A673 (cell line): ENCODE results near the gene FXN. TPM values are rescaled to one million over a fixed set of nuclear protein-coding genes. Genes with fewer than 3 reads are reported as not detected.

ENCODE experiments used
- BruUV-seq: library from RNA; stranded (reverse); fragments of 400-500 nt; replicated peaks from 2 replicates; lab custom pipeline; 2021; lab: Mats Ljungman, UMichigan
- CTCF ChIA-PET: fragments of 300-600 bp; sonication (Branson Sonifier 250); formaldehyde crosslinking; loops from one replicate; lab custom pipeline; 2022; ENCODE audit warnings: antibody characterized with exemption; lab: Charles Lee
- POLR2A ChIA-PET: fragments of 300-600 bp; sonication (Branson Sonifier 250); formaldehyde crosslinking; loops from one replicate; lab custom pipeline; 2022; ENCODE audit warnings: antibody characterized with exemption; ENCODE audit not compliant: low non-redundant PET; lab: Charles Lee
- DNase-seq: peaks from one replicate; pipeline ENCODE4 v3.0.0-alpha.2; 2015; ENCODE audit warnings: low spot score
- H3K27ac ChIP-seq: fragments of 200-600 bp; sonication (generic); 2 replicates; pipeline ENCODE4 v1.5.1; 2016; ENCODE audit warnings: mixed run types, low read depth, mild to moderate bottlenecking, mixed read lengths, antibody characterized with exemption, low read length; ENCODE audit not compliant: poor library complexity, severe bottlenecking
- H3K27me3 ChIP-seq: fragments of 200-600 bp; sonication (generic); replicated peaks from 2 replicates; pipeline ENCODE4 v1.6.1; 2017; ENCODE audit warnings: mixed run types, low read depth, mild to moderate bottlenecking, mixed read lengths, antibody characterized with exemption, low read length; ENCODE audit not compliant: insufficient read depth, poor library complexity
- H3K36me3 ChIP-seq: fragments of 200-600 bp; sonication (generic); 2 replicates; pipeline ENCODE4 v1.6.1; 2016; ENCODE audit warnings: mixed run types, mild to moderate bottlenecking, mixed read lengths, antibody characterized with exemption, low read length; ENCODE audit not compliant: insufficient read depth, poor library complexity, severe bottlenecking
- H3K4me1 ChIP-seq: fragments of 200-600 bp; sonication (generic); 2 replicates; pipeline ENCODE4 v1.6.1; 2017; ENCODE audit warnings: mixed run types, mild to moderate bottlenecking, mixed read lengths, antibody characterized with exemption, low read length; ENCODE audit not compliant: insufficient read depth, poor library complexity, severe bottlenecking
- H3K4me3 ChIP-seq: fragments of 200-600 bp; sonication (generic); 2 replicates; pipeline ENCODE4 v1.5.1; 2016; ENCODE audit warnings: low read depth, mixed run types, mild to moderate bottlenecking, mixed read lengths, low read length; ENCODE audit not compliant: poor library complexity, severe bottlenecking
- H3K9me3 ChIP-seq: fragments of 200-600 bp; sonication (generic); 2 replicates; pipeline ENCODE4 v1.6.1; 2016; ENCODE audit warnings: mixed run types, low read depth, mild to moderate bottlenecking, mixed read lengths, antibody characterized with exemption, low read length; ENCODE audit not compliant: poor library complexity, severe bottlenecking
- EZH2 ChIP-seq: fragments of 200-600 bp; sonication (generic); IDR thresholded peaks from 2 replicates; pipeline ENCODE4 v1.6.1; 2017; ENCODE audit warnings: borderline replicate concordance, low read depth, mild to moderate bottlenecking, mixed read lengths, antibody characterized with exemption, low read length; ENCODE audit not compliant: poor library complexity, severe bottlenecking
- intact Hi-C: fragments of 100-400 bp; cut with micrococcal nuclease; formaldehyde crosslinking; loops from one replicate; pipeline ENCODE4 v1.10.0; 2022; ENCODE audit not compliant: unreplicated experiment
- total RNA-seq: library from RNA; stranded (reverse); gene quantifications from 2 replicates; pipeline ENCODE4 v1.2.3, GENCODE V29; 2021
- TF ChIP-seq, protein P1 (sequence below): fragments of 300-800, 200-600 bp; sonication (generic); conservative IDR thresholded peaks from 2 replicates; pipeline ENCODE4 v1.5.1; 2017; ENCODE audit warnings: low read depth, mild to moderate bottlenecking, antibody characterized with exemption, low read length, moderate library complexity, mixed read lengths

FXN gene
- total RNA-seq, 1 experiment from 2014 or later, result 20.8 TPM

DNA sequence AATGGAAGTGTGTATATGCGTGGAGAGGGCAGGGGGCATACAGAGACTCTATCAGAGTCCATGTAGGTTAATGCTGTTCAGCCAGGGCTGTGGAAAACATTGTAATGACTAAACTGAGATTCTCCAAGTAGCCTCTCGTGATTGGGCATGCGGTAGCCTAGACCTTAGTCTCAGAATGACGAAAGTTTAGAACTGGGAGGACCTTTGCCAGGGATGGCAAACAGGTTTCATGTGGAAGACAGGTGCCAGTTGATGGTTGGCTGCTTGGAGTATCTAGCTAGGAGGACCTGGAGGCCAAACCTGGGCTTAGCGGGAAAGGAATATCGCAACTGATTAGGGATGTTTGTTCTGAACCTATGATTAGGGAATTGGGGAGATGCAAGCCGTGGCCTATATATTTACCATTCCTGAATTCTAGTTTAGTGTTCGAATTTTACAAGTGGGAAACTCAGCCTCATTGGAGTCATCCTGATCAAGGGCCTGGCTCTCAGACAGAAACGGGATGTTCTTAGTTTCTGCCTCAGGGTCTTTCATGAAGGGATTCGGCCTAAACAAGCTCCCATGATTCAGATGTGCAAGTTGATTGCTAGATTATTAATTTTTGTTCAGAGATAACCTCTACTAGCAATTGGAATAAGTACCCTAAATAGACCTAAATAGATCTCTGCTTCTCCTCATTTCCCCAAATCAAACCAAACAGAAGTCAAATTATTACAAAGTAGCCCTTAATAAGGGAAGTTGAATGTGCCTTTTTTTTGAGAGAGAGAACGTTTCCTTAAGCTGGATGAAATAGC, 111.7 kb downstream of the FXN start:
- intact Hi-C loops, result no loop called here
- H3K4me3 ChIP-seq, result no peak overlapping the region
- peaks cover 9% of the 10 kb centered on the region for H3K4me1 ChIP-seq
- TF ChIP-seq EZH2, result no peak
- TF ChIP-seq, protein P1, sequence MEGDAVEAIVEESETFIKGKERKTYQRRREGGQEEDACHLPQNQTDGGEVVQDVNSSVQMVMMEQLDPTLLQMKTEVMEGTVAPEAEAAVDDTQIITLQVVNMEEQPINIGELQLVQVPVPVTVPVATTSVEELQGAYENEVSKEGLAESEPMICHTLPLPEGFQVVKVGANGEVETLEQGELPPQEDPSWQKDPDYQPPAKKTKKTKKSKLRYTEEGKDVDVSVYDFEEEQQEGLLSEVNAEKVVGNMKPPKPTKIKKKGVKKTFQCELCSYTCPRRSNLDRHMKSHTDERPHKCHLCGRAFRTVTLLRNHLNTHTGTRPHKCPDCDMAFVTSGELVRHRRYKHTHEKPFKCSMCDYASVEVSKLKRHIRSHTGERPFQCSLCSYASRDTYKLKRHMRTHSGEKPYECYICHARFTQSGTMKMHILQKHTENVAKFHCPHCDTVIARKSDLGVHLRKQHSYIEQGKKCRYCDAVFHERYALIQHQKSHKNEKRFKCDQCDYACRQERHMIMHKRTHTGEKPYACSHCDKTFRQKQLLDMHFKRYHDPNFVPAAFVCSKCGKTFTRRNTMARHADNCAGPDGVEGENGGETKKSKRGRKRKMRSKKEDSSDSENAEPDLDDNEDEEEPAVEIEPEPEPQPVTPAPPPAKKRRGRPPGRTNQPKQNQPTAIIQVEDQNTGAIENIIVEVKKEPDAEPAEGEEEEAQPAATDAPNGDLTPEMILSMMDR, result no peak
- DNase-seq, result no peak
- H3K27ac ChIP-seq, result no peak overlapping the region
- ChIA-PET POLR2A (no interaction called here), CTCF (interaction anchor here (0.6 kb wide), 1 partner anchor 11 kb away, joined by 4 read pairs; no protein-coding TSS in a partner anchor)
- no peaks in the 10 kb centered on the region for H3K27me3 ChIP-seq
- no peaks in the 10 kb centered on the region for H3K36me3 ChIP-seq
- no TSS peak for BruUV-seq
- no peaks in the 10 kb centered on the region for H3K9me3 ChIP-seq

DNA sequence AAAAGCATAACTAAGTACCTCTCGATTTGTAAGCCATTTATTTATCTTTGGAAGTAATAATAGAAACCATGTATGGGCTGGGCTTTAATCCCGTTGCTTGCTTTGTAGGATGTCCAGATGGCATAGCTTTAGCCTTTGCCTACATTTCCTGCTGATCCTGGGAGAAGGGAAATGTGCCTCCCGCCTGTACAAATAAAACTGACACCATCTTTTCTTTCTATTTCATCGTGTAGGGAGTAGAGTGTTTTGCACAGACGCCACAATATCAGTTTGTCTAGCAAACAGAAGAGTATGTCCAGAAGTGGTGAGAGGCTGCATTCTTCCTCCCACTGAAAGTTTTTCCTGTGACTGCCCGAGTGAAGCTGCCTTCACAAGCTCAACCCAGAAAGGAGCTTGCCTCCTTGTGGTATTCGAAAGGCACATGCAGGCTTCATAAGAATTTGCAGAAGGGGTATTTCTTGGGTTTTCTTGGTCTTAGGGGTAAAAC, 113.8 kb downstream of the FXN start:
- no peak overlapping the region for H3K4me3 ChIP-seq
- TF ChIP-seq, protein P1, result no peak
- no peak for TF ChIP-seq EZH2
- H3K4me1 ChIP-seq, result peaks cover 9% of the 10 kb centered on the region
- no peak overlapping the region for H3K27ac ChIP-seq
- BruUV-seq, result no TSS peak
- no peaks in the 10 kb centered on the region for H3K36me3 ChIP-seq
- DNase-seq, result no peak
- ChIA-PET POLR2A (no interaction called here), CTCF (no interaction called here)
- H3K27me3 ChIP-seq, result no peaks in the 10 kb centered on the region
- H3K9me3 ChIP-seq, result no peaks in the 10 kb centered on the region
- intact Hi-C loops, result no loop called here

Other genes starting within 250 kb of the FXN start
- not detected in 2 replicates for gene PRKACG, start 21.6 kb upstream of the FXN start, total RNA-seq
- 7.2 and 10.4 TPM in 2 replicates for gene TJP2, start 138.5 kb downstream of the FXN start, total RNA-seq